Measurements from ENCODE around the gene FUT9.

Gene FUT9

DNA sequence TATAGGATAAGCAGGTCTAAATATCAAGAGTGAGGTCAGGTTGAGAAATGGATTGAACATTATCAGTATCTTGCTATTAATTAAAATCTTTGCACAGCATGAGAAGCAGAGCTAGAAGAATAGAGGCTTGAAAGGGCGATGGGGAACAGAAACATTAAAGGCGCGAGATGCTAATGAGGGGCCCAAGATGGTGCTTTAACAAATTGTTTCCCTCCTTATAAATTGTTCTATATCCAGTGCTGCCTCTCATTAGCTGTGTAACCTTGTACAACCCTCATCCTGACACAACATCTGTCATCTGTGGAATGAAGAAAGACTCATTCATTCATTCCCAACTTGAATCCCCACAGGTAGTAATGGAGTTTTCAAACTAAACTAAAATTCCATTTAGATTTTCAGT, 57.8 kb downstream of the FUT9 start:
- no peak for DNase-seq (ENCODE audit: low read depth)

DNA sequence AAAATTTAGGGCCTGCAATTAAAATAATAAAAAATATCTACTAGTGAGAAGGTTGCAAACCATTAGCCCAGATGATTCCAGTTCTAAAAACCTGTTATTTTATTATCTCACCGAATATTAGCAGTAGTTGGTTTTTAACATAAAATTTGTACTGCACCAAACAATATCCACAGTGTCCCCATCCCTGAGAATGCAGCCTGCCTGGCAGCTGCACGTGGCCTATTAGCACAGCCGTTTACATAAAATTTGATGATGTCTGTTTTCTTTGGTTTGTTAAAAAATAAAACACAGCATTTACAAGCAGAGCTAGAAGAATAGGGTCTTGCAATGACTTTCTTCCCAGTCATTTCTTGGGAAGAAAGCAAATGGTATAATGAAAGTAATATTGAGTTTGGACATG, 58.2 kb downstream of the FUT9 start:
- no peak for DNase-seq (ENCODE audit: low read depth)

DNA sequence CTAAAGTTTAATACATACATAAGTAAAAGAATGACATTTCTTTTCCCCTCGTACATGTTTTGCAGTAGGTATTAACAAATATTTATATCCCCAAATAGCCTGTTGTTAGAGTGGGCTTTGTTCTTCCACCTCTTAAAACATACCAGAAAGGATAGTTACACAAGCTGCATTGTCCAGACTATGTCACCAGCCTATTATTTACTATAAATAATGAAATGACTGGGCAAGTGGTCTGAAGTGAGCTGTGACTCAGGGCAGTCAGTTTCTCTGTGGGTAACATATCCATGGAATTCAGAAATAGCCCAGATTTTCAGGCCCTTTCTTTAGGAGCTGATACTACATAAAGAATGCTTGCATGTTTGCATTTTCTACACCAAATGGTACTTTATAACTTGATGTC, 60.1 kb downstream of the FUT9 start:
- DNase-seq (ENCODE audit: low read depth) = no peak

DNA sequence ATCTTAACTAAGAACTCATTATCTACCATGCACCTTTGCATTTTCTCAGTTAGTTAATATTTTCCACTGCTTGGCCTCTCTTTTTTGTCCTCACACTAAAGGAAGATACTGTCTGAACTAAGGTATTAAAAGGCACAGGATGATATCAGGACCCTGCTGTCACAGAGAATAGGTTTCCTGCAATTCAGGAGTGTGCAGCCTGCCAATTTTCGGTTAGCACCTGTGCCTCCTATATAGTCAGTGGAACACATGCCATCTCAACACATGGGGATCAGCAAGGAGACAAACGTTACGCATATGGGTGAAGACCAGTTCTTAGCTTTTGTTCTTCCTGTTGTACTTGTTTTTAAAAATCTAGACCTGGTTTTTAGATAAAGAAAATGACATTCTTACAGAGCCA, 71.0 kb downstream of the FUT9 start:
- DNase-seq (ENCODE audit: low read depth) = no peak

DNA sequence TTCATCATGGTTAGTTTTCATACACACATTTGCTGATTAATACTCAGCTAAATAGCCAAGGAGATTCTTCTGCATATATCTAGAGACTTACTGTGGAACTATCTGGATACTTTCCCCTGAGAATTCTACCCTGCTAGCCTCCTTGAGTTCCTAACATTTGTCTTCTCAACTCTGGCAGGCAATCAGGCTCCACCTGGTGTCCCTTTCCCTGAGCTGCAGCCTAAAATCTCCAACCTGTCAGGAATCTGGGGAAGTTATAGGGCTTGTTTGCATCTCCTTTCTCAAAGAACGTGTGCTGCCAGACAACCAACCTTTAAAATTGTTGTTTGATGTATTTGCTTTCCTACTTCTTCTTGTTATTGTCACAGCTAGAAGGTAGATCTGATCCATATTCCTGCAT, 73.4 kb downstream of the FUT9 start:
- DNase-seq (ENCODE audit: low read depth) = no peak

DNA sequence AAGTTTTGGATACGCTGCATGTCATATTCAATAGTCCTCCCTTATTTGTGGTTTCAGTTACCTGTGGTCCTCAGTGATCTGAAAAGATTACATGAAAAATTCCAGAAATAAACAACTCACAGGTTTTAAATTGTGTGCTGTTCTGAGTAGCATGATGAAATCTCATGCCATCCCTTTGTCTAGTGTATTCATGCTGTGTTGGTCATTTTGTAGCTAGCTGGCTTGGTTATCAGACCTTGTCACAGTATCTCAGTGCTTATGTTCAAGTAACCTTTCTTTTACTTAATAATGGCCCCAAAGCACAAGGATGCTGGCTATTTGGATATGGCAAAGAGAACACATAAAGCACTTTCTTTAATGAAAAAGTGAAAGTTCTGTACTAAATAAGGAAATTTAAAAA, 78.3 kb downstream of the FUT9 start:
- DNase-seq (ENCODE audit: low read depth) = no peak

DNA sequence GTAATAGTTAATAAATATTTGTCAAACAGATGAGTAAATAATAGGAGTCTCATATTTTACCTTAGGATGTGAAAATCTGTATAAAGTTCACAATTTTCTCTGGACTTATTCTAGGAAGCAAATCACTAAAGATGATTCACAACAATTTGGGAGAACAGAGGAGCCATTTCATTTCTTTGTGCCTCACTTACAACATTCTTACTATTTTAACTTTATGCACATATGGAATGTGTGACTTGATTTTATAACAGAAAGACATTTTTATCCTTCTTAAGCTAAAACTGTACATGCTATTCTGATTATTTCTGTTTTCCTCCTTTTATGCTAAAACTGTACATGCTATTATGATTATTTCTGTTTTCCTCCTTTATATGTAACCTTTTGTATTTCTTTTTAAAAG, 83.3 kb downstream of the FUT9 start:
- no peak for DNase-seq (ENCODE audit: low read depth)

DNA sequence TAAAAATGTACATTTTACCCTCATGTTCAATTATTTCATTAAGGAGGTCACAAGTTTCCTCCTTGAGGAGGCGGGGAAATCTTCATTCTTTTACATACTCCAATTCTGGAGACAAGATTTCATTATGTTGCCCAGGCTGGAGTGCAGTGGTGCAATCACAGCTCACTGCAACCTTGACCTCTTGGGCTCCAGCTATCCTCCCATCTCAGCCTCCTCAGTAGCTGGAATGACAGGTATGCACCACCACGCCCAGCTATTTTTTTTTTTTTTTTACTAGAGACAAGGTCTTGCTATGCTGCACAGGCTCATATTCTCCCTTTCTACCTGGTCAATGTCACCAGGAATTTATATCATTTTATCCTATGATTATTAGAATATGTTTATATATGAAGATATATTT, 85.8 kb downstream of the FUT9 start:
- DNase-seq (ENCODE audit: low read depth) = no peak

DNA sequence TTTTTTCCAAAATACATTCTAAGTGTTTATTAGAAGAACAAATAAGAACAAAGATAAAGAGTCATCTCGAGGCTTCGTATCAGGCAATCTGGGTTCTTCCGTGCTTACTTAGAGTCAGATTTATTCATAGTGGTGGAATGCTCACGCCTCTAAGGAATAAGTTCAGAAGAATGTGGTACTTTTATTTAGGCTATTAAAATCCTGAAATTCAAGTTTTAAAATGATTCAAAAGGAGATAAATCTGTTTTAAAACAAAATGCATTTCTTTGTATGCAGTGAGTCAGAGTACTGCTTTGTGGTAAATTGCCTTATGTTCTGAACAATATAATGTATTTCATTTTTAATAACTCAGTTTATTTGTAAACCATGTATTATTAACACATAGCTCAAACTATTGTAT, 89.1 kb downstream of the FUT9 start:
- DNase-seq (ENCODE audit: low read depth) = no peak

DNA sequence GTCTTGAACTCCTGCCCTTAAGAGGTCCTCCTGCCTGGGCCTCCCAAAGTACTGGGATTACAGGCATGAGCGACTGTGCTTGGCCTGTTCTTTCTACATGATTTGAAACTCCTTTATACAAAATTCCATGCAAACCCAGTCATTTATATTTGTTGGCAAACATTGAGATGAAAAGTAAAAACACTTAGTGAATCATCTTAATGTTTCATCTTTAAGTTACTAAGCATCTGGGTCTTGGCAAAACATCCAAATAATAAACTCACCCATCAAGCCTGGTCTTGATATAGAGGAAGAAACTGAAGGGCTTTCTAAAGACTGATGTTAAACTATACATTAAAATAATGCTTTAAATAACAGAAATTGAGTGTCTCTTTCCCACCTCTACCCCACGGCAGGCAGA, 95.1 kb downstream of the FUT9 start:
- no peak for DNase-seq (ENCODE audit: low read depth)

DNA sequence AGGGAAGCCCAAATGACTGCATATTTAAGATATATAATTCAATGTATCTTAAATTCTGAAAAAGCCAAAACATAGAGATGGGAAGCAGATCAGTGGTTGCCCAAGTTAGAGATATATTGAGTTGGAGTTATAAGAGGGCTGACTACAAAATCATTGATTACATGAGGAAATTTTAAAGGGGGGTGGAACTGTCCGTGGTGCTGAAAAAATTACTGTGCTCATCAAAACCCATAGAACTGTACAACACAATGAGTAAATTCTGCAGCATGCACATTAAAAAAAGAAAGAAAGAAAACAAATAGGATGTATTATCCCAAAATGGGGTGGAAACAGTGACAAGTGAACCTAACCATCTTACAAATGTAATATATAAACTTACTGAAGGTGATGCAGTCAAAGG, 100.9 kb downstream of the FUT9 start:
- DNase-seq (ENCODE audit: low read depth) = no peak

DNA sequence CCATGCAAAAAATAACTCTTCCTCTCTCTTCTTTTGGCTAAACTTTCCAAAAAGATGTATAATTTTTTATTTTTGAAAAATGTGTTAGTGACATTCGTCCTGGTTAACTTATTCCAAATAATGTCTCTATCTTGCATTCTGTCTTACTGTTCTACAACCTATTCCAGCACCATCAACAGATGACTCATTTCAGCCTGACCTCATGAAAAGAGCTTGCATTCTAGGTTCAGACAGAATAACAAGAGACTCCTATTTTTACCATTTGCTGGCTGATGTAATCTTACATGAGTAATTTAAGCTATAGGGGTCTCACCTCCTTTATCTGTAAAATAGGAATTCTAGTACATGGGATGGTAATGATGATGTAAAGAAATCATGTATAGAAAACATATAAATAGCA, 109.0 kb downstream of the FUT9 start:
- no peak for DNase-seq (ENCODE audit: low read depth)

DNA sequence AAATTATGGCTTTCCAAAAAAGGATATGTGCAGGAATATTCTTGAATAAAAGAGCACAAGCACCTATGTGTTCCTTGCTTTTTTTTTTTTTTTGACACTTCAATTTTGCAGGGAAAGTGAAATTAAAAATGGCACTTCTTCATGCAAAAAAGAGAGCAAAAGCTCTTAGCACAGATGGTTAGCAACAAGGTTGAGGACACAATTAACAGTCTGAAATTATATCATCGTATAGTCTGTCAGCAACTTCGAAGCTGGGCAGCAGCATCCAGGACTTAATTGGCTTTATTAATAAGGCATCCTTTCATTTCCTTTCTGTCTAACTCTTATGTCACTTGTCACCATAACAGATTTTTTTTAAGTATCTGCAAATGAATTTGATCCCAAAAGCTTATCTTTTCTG, 122.6 kb downstream of the FUT9 start:
- DNase-seq (ENCODE audit: low read depth) = no peak

DNA sequence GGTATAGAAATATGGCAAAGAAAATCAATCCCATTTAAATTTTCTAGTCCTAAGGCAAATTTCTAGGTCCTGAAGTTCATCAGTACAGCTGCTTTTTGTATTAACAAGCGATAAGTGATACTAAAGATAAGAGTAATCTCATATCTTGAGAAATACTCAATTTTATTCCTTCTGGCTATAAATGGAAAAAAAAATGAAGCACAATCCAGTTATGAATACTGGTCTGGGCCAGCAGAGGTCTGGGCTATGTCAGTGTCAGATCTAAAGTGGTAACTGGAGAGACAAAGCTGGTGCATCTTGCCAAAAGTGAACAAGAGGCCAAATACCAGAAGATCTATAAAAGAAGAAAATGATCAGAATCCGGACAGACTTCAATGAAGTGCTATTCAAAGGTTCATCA, 126.4 kb downstream of the FUT9 start:
- DNase-seq (ENCODE audit: low read depth) = no peak

DNA sequence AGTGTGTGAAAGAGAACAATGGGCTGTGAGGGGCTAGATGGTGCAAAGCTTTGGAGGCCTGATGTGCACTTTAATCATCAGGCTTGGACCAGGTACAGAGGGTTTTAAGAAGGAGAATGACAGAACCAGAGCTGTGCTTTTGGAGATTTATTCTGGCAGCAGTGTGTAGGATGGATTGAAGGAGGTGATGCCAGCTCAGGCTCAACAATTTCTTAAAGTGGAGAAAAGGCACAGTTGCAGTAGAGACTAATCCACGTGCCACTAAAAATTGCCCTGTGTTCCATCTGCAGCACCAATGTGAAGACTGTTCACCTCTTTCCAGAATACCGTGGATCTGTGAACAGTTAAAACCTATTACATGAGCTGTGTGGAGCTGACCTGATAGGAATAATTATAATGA, 134.7 kb downstream of the FUT9 start:
- no peak for DNase-seq (ENCODE audit: low read depth)

DNA sequence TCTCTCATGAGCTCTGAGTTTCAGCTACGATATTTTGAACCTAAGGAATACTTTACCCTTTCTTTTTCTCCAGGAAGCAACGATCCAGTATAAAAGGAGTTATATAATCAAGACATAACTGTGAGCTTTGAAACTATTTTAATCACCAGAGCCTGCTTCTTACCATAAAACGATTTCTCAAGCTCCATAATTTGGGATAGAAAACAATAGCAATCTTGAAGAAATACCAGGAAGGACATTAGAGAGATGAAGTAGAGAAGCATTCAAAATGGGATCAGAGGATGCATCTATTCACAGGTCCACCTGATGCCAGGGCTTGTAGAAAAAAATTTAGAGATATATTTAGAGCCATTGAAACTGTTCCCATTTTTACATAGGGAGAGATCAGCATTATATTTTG, 135.9 kb downstream of the FUT9 start:
- no peak for DNase-seq (ENCODE audit: low read depth)

DNA sequence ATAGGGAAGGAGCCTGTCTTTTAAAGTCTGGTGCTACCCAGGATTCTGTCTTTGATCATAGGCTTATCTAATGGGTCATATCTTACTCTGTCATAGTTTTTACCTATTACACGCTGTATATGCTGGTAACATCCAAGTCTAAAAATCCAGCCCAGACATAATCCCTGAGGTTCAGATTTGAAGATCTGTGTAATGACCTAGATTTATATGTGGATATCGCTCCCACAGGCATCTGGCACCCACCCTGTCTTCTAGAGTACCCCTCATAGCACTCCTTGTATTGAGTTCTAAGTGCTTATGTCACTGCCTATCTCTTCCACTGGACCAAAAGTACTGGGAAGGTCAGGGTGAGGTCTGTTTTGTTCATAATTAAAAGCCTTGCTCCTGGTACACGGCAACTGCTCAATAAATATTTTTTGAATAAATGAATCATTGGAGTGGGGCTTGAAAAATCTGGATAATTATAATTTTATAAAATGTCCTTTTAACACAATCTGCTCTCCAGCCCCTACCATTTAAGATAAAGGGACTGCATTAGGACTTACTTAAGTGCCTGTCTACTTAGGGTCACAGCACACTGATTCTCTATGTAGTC, 136.4 kb downstream of the FUT9 start:
- no peak for DNase-seq (ENCODE audit: low read depth)

DNA sequence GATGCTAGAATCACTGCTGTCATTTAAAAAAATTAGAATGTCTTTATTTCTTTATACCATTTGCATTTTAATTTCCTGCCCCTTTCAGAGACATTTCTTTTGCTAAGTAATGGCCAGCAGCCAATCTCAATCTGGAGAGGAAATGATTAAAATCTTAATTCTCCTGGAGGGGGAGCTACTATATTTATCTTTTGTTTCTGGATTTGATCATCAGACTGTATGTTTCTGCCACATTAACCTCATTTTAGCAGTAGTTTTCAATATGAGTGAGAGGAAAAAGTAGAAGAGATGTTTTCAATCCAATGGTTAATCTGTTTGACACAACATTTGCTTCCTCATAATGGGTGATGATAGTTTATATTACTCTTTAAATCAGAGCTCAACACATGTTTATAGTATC, 138.0 kb downstream of the FUT9 start:
- DNase-seq (ENCODE audit: low read depth) = no peak

DNA sequence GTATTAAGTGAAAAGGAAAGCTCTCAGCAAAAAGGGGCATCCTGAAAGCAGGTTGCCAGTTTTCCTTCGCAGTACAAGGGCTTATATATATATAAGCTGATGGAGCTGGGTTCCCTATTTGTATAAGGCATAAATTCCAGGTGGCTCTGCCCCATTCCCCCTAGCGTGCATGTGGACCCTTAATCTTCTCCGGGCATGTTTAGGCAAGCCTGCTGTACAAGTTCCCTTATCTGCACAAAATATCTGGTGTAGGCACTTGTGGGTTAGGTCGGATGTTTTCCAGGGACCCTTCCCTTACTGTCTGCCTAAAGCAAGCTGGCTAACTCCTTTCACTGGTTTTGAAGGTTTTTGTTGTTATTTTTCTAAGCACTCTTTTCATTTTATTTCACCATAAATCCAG, 140.7 kb downstream of the FUT9 start:
- DNase-seq (ENCODE audit: low read depth) = no peak

DNA sequence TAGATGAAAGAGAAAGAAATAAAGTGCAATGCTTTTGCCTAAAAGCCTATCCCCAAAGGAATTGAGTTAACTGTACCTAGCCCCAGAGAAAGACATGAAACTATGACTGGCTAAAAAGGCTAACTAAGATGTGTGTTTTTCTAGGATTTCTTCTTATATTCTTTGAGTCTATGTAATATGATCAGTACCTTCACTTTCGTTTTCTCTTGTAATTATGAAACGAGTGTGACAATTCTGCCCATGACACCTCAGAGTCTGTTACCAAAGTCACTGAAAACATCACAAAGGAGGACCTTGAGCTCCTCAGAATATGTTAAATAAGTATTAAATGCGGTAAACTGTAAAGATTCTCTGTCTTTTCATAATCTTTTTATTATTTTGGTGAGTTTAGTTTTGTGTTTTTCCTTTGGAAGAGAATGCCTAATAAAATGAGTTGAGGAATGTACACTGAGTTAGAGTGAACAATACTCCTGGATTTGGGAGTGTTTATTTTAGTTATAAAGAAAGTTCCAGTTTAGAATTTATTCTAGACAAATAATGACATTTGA, 141.3 kb downstream of the FUT9 start:
- no peak for DNase-seq (ENCODE audit: low read depth)

DNA sequence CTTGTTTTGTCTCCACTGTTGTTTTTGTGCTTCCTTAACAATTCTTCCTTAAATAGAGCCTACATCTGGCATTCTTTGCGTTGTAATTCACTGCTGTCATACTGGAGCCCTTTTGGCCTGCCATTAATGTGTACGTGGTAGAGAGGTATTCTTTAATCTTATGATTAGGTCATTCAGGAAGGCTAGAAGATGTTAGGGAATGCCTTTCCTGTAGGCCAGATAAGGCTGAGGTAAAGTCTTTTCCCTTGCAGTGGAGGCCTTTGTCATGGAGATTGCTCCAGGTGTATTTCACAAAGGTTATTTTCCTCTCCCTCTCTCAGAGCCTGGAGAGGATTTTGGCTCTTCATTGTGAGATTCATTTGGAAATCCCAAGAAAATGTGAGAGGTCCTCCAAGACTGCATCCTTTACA, 146.9 kb downstream of the FUT9 start:
- DNase-seq (ENCODE audit: low read depth) = no peak

DNA sequence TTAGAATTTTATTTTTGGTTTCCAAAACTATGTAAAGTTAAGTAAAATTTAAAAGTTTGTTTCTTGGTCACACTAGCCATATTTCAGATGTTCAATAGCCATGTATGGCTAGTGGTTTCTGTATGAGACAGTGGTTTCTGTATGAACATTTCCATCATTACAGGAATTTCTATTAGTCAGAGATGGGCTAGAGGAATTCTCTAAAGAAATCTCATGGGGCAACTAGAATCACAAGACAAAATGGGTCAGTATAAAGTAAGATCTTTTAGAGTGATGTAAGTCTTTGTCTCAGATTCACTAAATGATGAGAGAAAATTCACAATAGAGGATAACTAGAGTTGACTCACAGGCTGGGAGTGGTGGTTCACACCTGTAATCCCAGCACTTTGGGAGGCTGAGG, 149.0 kb downstream of the FUT9 start:
- no peak for DNase-seq (ENCODE audit: low read depth)

DNA sequence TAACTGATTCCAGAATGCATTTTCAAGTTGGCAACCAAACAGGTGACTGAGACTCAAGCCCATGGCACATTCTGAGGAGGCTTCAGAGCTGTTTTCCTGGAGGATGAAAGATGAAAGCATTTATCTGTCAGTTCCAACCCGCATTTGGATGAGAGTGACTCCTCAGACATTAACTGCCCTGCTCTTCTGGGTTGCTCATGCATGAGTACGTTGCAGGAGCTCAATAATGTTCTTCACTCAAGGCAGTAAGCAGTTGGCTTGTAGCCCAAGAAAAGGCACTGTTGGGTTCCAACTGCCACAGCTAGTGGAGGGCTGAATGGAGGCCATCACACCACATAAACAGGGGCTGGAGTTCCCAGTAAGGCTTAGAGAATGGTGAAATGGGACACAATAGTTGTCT, 155.3 kb downstream of the FUT9 start:
- DNase-seq (ENCODE audit: low read depth) = no peak

DNA sequence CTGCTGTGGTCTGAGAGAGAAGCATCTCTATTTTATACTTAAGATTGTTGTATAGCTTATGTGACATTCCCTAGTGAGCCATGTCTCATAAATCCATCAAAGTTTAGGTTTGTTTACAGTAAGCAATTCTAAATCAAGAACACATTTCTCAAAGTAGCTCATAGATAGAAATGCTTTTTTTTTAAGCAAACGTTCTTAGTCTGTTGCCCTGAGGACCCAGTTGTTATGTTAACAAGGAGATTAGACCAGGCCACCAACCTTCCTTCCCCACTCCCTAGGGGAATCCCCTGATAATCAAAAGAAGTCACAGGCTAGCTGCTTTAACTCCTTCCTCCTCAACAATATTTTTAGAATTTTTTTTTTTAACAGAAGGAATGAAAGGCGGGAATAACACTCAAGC, 169.0 kb downstream of the FUT9 start:
- no peak for DNase-seq (ENCODE audit: low read depth)

DNA sequence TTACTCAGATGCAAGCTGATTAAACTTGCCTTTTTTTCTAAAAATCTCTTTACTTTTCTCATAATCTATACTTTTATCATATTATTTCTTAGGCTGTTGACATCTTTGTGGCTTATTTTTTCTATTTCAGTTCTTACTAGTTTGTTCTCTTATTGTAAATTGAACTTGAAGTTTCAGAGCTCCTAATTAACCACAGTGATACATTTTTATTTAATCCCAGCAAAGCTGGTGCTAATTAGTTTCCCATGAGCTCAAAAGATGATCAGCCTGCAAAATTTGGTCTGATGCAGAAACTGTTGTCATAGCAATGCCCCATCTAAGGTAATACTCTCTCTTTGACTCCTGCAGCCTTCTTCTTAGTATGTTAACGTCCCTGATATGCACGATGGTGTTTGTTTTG, 170.3 kb downstream of the FUT9 start:
- DNase-seq (ENCODE audit: low read depth) = no peak

Data from activated T-helper 1 cell treated with Interleukin-2 at 50 U/mL for 16 hours (primary cell).